VCaP (cell line): ENCODE data around the gene GIPC1.

Source experiments
- H3K27ac ChIP-seq: fragments of 450-650 bp; 2 replicates; pipeline ENCODE4 v1.5.1; 2017
- CTCF ChIP-seq: fragments of 450-650 bp; conservative IDR thresholded peaks from 2 replicates; pipeline ENCODE4 v1.5.1; 2017; ENCODE audit warnings: mild to moderate bottlenecking, moderate library complexity

Gene GIPC1

GRCh38 chr19:14479975-14480699 lies 15.8 kb downstream of the GIPC1 start:
- no peak overlapping the region for H3K27ac ChIP-seq
- peak; percentile 81 for TF ChIP-seq CTCF

- no peak for TF ChIP-seq CTCF
- no peak overlapping the region for H3K27ac ChIP-seq
Measured at GRCh38 chr19:14479309-14479974, 16.5 kb downstream of the GIPC1 start.

- TF ChIP-seq CTCF = no peak
- H3K27ac ChIP-seq = no peak overlapping the region
Measured at GRCh38 chr19:14478113-14478545, 17.8 kb downstream of the GIPC1 start.

GRCh38 chr19:14477418-14478112 lies 18.4 kb downstream of the GIPC1 start:
- H3K27ac ChIP-seq = no peak overlapping the region
- no peak for TF ChIP-seq CTCF

GRCh38 chr19:14476673-14477401 lies 19.1 kb downstream of the GIPC1 start:
- no peak overlapping the region for H3K27ac ChIP-seq
- no peak for TF ChIP-seq CTCF

GRCh38 chr19:14476327-14476672 lies 19.6 kb downstream of the GIPC1 start:
- TF ChIP-seq CTCF = no peak
- H3K27ac ChIP-seq = no peak overlapping the region
